ENCODE measurements around the gene C10orf95.

The C10orf95 gene

DNA sequence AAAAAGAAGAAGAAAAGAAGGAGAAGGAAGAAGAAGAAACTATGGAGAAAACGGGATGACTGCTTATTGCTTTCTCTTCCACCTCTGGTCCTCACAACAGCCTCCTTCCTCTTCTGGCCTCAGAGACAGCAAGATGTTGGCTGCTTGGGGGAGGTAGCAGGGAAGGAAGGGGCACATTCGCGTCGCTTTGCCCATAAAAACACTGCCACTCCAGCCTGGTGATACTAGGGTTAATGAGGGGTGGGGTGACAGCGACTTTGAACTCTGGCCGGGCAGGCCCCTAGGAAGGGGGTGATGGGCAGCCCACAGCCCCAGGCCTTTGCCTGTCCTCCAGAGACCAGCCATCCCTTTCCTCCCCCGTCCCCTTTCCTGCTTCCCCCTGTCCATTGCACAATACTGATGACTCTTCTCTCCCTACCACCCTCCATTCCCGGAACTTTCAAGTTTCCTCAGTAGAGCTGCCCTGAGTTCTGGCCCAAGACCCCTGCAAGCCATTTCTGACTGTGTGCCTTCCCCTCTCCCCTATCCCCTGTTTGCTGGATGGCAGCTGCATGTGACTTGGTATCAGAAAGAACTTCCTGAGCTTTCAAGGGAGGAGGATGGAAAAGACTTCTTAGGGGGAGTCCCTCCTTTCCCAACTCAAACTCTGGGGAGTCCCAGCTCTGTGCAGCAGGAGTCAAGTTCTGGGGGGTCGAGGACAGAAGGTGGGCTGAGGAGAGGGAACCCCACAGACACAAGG, 16.8 kb downstream of the C10orf95 start:
- DNase-seq (ENCODE audit: low read depth) = no peak

GRCh38 chr10:102433619-102434046, 17.7 kb downstream of the C10orf95 start:
- no peak for DNase-seq (ENCODE audit: low read depth)

DNA sequence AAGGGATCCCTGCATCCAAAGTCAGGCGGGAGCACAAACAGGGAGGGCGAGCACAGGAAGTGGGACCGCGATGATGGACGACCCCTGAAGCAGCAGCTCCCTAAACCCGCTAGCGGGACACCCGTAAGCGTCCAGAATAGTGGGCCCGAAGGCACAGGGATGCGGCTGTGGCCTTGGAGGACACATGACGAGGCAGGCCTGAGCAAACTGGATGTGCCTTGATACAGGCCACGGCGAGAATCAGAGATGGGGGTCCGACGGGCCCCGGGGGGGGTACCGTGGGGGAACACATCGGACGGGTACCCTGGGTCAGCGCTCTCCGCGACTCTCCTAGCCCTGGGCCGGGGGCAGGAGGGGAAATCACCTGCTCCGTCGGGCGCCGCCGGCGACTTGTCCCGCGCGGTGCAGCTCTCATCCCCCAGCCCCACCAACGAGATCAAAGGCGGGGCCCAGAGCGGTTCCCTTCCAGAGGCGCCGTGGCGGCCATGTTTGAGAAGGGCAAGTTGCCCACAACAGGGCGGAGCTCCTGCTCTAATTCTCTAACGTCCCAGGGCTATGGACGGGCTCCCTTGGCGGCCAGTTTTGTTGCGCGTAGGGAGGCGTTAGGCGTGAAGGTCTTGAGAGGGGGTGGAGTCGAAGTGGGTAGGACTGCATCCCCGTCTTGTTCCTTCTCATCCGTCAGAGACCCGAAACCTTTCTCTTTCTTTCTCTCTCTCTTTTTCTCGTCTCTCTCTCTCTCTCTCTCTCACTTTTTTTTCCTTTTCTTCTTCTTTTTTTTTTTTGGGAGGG, 19.0 kb downstream of the C10orf95 start, which contains the start of gene CUEDC2:
Gene CUEDC2 (minus strand): TSS at position 413 of the 789 bp plus-strand sequence. CDS start 7,386 bp downstream, outside the sequence.
- peak; percentile 88 for DNase-seq (ENCODE audit: low read depth)

DNA sequence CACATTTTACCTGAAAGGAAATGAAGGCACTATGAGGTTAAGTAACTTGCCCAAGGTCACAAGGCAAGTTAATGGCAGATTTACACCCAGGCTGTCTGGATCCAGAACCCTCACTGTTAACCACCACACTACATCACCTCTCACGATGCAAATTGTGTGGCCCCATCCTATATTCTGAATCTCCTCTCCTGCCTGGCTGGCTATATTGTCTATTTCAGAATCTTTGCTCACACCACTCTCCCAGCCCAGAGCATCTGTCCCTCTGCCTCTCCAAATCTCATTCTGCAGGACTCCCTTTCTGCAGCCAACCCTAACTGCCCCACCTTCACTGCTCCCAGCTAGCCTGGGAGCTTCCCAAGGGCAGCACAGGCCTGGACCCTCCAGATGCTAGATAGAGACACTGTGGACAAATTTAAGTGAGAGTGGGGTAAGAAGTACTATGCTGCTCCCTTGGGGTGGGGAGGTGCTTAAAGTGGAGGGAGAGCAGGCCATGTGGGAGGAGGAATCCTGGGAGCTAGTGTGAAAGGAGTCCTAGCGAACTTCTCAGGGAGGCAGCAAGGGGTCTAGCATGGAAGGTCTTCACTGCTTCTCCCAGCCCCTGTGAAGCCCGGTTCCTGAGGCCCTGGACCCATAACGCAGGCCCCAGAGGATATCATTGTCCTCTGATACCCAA, 19.8 kb downstream of the C10orf95 start:
- no peak for DNase-seq (ENCODE audit: low read depth)

DNA sequence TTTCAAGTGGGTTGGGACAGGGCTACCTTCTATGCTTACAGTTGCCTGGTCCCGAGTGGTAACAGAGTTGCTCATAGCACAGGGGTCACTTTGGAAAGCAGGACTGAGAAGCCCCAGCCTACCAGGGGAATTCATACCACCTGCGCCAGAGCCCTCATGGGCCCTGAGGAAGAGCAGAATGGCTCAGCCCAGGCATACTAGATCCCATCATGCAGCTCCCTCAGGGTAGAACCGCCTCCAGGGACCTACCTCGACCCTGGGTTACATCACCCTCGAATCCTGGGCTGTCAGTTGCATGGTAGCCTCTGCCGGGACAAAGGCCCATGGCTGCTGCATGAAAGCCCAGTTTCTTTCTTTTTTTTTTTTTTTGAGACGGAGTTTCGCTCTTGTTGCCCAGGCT, 21.9 kb downstream of the C10orf95 start:
- no peak for DNase-seq (ENCODE audit: low read depth)

GRCh38 chr10:102426803-102427287, 24.5 kb downstream of the C10orf95 start:
- no peak for DNase-seq (ENCODE audit: low read depth)

- no peak for DNase-seq (ENCODE audit: low read depth)
These were observed 25.9 kb downstream of the C10orf95 start for GRCh38 chr10:102425444-102425843.

DNA sequence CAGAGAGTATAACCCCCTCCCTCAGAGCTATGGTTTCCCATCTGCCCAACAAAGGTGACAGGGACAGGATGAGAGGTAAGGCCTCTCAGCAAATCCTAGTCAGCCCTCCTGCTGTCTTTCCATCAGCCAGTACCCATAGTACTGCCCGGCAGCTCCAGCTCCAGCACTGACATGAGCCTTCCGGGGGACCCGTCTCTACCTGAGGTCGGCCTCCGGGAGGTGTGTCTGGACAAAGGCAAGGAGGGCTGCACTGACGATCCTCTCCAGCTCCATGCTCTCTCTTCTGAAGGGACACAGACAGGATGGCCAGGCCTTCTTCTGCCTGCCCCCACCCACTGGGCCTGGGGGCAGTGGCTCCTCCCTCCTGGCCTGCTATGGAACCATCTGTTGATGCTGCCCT, 26.4 kb downstream of the C10orf95 start:
- DNase-seq (ENCODE audit: low read depth) = no peak

- DNase-seq (ENCODE audit: low read depth) = no peak
These were observed 27.2 kb downstream of the C10orf95 start for GRCh38 chr10:102424145-102424544.

DNA sequence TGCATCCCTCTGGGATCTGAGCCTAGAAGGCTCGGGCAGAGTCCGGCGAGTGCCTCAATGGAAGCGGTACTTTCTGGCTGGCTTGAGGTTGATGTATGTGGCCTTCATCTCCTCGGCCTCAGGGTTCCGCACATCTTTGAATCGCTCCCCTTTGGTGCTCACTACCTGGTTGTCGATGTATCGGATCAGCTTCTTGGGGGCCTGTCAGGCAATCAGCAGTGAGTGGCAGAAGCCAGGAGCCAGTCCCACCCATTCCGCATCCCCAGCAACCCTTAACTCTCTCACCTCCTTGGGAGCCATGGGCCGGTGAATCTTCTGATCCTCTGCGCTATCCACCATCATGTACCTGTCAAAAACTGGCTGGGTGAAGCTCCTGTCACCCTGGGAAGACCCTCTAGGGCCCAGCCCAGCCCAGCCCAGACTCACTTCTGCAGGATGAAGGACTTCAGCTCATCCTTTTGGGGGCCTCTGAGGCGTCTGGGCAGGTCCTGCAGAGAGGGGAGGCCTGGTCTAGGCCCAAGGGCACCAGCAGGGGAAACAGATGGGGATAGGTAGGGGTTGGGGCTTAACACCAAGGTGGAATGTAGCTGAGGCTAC, 27.9 kb downstream of the C10orf95 start:
- DNase-seq (ENCODE audit: low read depth) = no peak

GRCh38 chr10:102422545-102423129, 28.7 kb downstream of the C10orf95 start:
- DNase-seq (ENCODE audit: low read depth) = no peak

GRCh38 chr10:102421757-102422512, 29.4 kb downstream of the C10orf95 start:
- no peak for DNase-seq (ENCODE audit: low read depth)

- DNase-seq (ENCODE audit: low read depth) = no peak
These were observed 29.9 kb downstream of the C10orf95 start for GRCh38 chr10:102421507-102421756.

- DNase-seq (ENCODE audit: low read depth) = peak; percentile 88
These were observed 30.4 kb downstream of the C10orf95 start, which contains the start of gene FBXL15 for GRCh38 chr10:102420714-102421506. Gene FBXL15, plus strand, starts transcription at chr10:102420836. Its CDS starts 294 bp downstream, at chr10:102421130.

DNA sequence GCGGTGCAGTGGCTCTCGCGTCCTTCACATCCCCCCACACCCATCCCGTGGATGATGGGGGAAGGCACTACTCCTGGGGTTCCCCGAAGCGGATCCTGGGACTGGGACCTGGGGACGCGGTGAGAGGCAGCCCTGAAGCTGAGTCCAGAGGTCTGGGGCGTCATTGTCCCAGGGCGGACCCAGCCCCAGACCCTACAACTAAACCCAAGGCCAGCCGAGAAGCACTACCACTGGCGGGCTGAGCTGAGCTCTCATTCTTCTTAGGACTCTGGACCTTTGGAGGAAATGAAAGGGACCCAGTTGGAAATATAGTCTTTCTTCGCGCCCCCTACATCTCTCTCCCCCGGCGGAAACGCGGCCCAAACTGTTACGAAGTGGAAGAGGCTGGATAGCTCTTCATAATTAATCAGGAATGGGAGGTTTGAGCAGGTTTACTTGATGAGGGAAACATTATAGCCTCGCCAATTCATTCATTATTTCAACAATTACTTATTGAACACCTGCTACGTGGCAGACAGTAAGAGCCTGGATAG, 31.1 kb downstream of the C10orf95 start:
- no peak for DNase-seq (ENCODE audit: low read depth)

GRCh38 chr10:102419269-102420180, 31.8 kb downstream of the C10orf95 start:
- peak; percentile 52 for DNase-seq (ENCODE audit: low read depth)

- no peak for DNase-seq (ENCODE audit: low read depth)
These were observed 32.6 kb downstream of the C10orf95 start, which contains the start of gene PSD for GRCh38 chr10:102418622-102419268. Gene PSD, minus strand, starts transcription at chr10:102418785. Its CDS starts 1,747 bp downstream, at chr10:102417038.

- no peak for DNase-seq (ENCODE audit: low read depth)
These were observed 34.6 kb downstream of the C10orf95 start for GRCh38 chr10:102416695-102417094.
